GM23338 (cell line): ENCODE measurements around the gene SH3BP5. TPM values are rescaled to one million over a fixed set of nuclear protein-coding genes. Genes with fewer than 3 reads are reported as not detected.

Experiments used
- ATAC-seq: fragments of 200-7000 bp; cut with Tn5 transposase; 3 replicates; pipeline ENCODE4 v1.9.1; 2020
- DNase-seq: peaks from one replicate; pipeline ENCODE4 v3.0.0-alpha.2; 2015; ENCODE audit warnings: low spot score
- H2AFZ ChIP-seq: fragments of 200-600 bp; sonication (generic); 2 replicates; pipeline ENCODE4 v1.8.0; 2016; ENCODE audit warnings: antibody characterized with exemption, mild to moderate bottlenecking, moderate library complexity
- H3F3A ChIP-seq: fragments of 200-600 bp; sonication (generic); replicated peaks from 2 replicates; pipeline ENCODE4 v1.8.0; 2017; ENCODE audit warnings: antibody characterized with exemption, mixed run types, low read depth
- H3K27ac ChIP-seq: fragments of 200-600 bp; sonication (generic); 2 replicates; pipeline ENCODE4 v1.6.1; 2016; ENCODE audit warnings: low read depth
- H3K27me3 ChIP-seq: fragments of 200-600 bp; sonication (generic); 2 replicates; pipeline ENCODE4 v1.8.0; 2016; ENCODE audit warnings: mild to moderate bottlenecking, mixed run types, moderate library complexity; ENCODE audit not compliant: insufficient read depth
- H3K36me3 ChIP-seq: fragments of 200-600 bp; sonication (generic); 2 replicates; pipeline ENCODE4 v1.8.0; 2016; ENCODE audit warnings: mild to moderate bottlenecking; ENCODE audit not compliant: insufficient read depth
- H3K4me1 ChIP-seq: fragments of 200-600 bp; sonication (generic); 2 replicates; pipeline ENCODE4 v1.8.0; 2016; ENCODE audit warnings: mild to moderate bottlenecking, moderate library complexity; ENCODE audit not compliant: insufficient read depth
- H3K4me2 ChIP-seq: fragments of 200-600 bp; sonication (generic); 2 replicates; pipeline ENCODE4 v1.7.1; 2017; ENCODE audit warnings: mixed run types
- H3K4me3 ChIP-seq: fragments of 200-600 bp; sonication (generic); 2 replicates; pipeline ENCODE4 v1.6.1; 2016; ENCODE audit warnings: mixed run types
- H3K79me2 ChIP-seq: fragments of 200-600 bp; sonication (generic); replicated peaks from 2 replicates; pipeline ENCODE4 v1.8.0; 2017; ENCODE audit warnings: mild to moderate bottlenecking; ENCODE audit not compliant: insufficient read depth
- H3K9me2 ChIP-seq: fragments of 200-600 bp; sonication (generic); 2 replicates; pipeline ENCODE4 v1.8.0; 2017; ENCODE audit not compliant: insufficient read depth
- H4K20me1 ChIP-seq: fragments of 200-600 bp; sonication (generic); replicated peaks from 2 replicates; pipeline ENCODE4 v1.8.0; 2017; ENCODE audit warnings: mild to moderate bottlenecking; ENCODE audit not compliant: insufficient read depth
- H3K27ac Mint-ChIP-seq: 2 replicates; pipeline ENCODE4 v1.8.0; 2020; ENCODE audit warnings: inconsistent platforms, mild to moderate bottlenecking, moderate library complexity, mixed read lengths
- H3K27me3 Mint-ChIP-seq: 3 replicates; pipeline ENCODE4 v1.8.0; 2022; ENCODE audit warnings: low read depth, mild to moderate bottlenecking, moderate library complexity, mixed read lengths, inconsistent platforms; ENCODE audit not compliant: insufficient read depth, poor library complexity
- H3K36me3 Mint-ChIP-seq: 3 replicates; pipeline ENCODE4 v1.8.0; 2021; ENCODE audit warnings: low read depth, mild to moderate bottlenecking, inconsistent platforms, moderate library complexity, mixed read lengths
- H3K4me1 Mint-ChIP-seq: 3 replicates; pipeline ENCODE4 v1.8.0; 2020; ENCODE audit warnings: mild to moderate bottlenecking, inconsistent platforms, mixed read lengths
- H3K4me3 Mint-ChIP-seq: 3 replicates; pipeline ENCODE4 v1.8.0; 2021; ENCODE audit warnings: moderate library complexity, mild to moderate bottlenecking, inconsistent platforms, mixed read lengths
- H3K9me3 Mint-ChIP-seq: 3 replicates; pipeline ENCODE4 v1.8.0; 2020; ENCODE audit warnings: moderate library complexity, mild to moderate bottlenecking, inconsistent platforms, mixed read lengths
- EZH2phosphoT487 ChIP-seq: fragments of 200-600 bp; sonication (generic); IDR thresholded peaks from one replicate; pipeline ENCODE4 v1.8.1; 2018; ENCODE audit warnings: antibody characterized with exemption; ENCODE audit not compliant: unreplicated experiment
- JUNB ChIP-seq: IDR thresholded peaks from one replicate; pipeline ENCODE4 v1.6.1; 2016; ENCODE audit warnings: antibody characterized with exemption; ENCODE audit not compliant: unreplicated experiment
- POLR2AphosphoS5 ChIP-seq: IDR thresholded peaks from 2 replicates; pipeline ENCODE4 v1.6.1; 2016; ENCODE audit warnings: antibody characterized with exemption, low read depth
- ZNF462 ChIP-seq: fragments of 250-450 bp; sonication (Bioruptor Pico); IDR thresholded peaks from 2 replicates; pipeline ENCODE4 v1.5.0; 2020; ENCODE audit warnings: mild to moderate bottlenecking, moderate library complexity
- polyA plus RNA-seq: library from polyadenylated mRNA; unstranded; fragments of >200 nt; fragmentation: Nextera tagmentation; extraction: Ambion mirVana; gene quantifications from 2 replicates; pipeline ENCODE4 v1.2.1, GENCODE V29; 2016
- total RNA-seq: library from RNA; depleted of rRNA; stranded (reverse); fragments of >200 nt; shearing (Covaris generic); gene quantifications from 2 replicates; pipeline ENCODE4 v1.2.3, GENCODE V29; 2014
- TF ChIP-seq, protein P1 (sequence below), 2 experiments: fragments of 200-600 bp in 1 of 2; sonication (generic) in 1 of 2; conservative IDR thresholded peaks; 2 replicates each; pipeline versions ENCODE4 v1.5.1 to v1.6.1; 2016 to 2017; ENCODE audit warnings: antibody characterized with exemption in 2 of 2, low read depth in 2 of 2, mild to moderate bottlenecking in 2 of 2, moderate library complexity in 1 of 2

The SH3BP5 gene
- total and polyA plus RNA-seq, 2 experiments from 2014 or later, result 5.8 to 9.1 TPM

DNA sequence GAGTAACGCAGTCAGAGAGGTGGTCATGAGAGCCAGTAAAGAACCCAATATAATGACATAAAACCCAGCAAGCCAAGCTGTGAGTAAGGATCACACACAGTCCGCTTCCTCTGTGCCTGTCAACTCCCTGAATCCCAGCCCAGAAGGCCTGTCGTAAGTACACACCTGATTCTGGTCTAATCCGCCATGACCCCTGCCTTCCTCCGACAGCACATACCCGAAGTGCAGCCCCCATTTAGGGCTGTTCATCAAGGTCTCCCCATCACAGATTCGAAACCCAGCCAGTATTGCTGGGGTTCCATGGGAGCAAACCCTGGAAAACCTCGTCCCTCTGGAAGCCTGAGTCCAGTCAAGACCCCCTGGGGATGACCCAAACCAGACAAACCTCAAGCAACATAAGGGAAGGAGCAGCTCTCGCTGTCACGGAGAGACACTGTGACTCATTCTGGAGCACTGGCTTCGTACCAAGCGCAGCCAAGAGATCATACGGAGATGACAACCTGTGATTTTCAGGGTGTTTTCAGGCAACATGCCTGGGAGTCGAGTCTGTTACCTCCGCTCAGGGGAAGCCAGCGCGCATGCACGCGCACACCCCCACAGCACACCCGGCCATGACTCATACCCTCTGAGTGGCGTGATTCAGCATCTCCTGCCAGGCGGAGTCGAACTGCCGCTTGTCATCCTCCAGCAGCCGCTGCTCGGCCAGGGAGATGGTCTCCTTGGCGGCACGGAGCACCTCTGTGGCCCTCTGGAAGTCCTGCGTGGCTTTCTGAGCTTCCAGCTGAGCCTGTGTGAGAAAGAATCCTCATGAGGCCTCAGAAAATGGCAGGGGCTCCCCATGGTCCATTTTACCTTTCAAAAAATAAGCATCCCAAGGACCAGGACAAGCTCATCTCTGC lies 63.0 kb downstream of the SH3BP5 start:
- no peak for TF ChIP-seq JUNB
- no peak for TF ChIP-seq POLR2AphosphoS5
- H2AFZ ChIP-seq, result no peak overlapping the region
- H3K4me1 ChIP-seq, result no peaks in the 10 kb centered on the region; the same call in 1 of the 2 replicates
- Mint-ChIP-seq H3K27me3 (peaks cover 3% of the 10 kb centered on the region), H3K4me3 (no peak overlapping the region), H3K36me3 (no peaks in the 10 kb centered on the region), H3K27ac (peak overlapping the region; percentile 47; the same call in 1 of the 2 replicates), H3K4me1 (0 out of 3 replicates have a peak, but pooled peaks cover 3% of the 10 kb centered on the region), H3K9me3 (no peaks in the 10 kb centered on the region)
- H3K79me2 ChIP-seq, result no peaks in the 10 kb centered on the region; the same call in 1 of the 2 replicates
- H3K9me2 ChIP-seq, result no peaks in the 10 kb centered on the region
- no peaks in the 10 kb centered on the region for H3K27me3 ChIP-seq
- H3K4me2 ChIP-seq, result no peak overlapping the region
- H3K27ac ChIP-seq, result no peak overlapping the region
- no peaks in the 10 kb centered on the region for H3K36me3 ChIP-seq
- no peaks in the 10 kb centered on the region for H3F3A ChIP-seq
- no peaks in the 10 kb centered on the region for H4K20me1 ChIP-seq
- ATAC-seq (no peak), DNase-seq (no peak)
- no peak overlapping the region for H3K4me3 ChIP-seq

DNA sequence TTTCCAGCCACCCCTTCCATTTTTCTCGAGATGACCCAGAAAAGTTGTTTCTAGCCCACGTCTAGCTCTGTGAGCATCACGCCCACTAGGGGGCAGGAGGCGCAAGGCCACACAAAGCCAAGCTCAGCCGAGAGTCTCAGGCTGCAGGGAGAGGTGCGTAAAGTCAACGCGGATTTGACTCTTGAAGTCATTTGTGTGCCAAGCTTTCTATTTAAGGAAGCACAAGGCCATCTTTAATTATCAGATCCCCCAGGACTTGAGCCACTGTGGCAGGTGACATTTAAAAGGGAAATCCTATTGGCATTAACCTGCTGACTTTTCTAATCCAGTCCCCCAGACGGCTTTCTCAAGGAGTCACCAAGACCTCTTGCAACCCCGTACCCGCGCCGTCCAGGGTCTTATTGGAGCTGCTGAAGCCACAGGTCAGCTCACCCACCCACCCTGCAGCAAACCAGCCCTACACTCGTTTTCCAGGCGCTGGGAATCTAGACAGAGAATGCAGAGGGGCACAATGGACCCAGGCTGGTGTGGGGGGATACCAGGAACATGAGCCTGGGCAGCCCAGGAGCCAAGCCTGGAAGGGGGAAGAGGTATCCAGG lies 64.3 kb downstream of the SH3BP5 start:
- peaks cover 3% of the 10 kb centered on the region for H3K27me3 Mint-ChIP-seq
- TF ChIP-seq EZH2phosphoT487, result no peak
- TF ChIP-seq, protein P1, sequence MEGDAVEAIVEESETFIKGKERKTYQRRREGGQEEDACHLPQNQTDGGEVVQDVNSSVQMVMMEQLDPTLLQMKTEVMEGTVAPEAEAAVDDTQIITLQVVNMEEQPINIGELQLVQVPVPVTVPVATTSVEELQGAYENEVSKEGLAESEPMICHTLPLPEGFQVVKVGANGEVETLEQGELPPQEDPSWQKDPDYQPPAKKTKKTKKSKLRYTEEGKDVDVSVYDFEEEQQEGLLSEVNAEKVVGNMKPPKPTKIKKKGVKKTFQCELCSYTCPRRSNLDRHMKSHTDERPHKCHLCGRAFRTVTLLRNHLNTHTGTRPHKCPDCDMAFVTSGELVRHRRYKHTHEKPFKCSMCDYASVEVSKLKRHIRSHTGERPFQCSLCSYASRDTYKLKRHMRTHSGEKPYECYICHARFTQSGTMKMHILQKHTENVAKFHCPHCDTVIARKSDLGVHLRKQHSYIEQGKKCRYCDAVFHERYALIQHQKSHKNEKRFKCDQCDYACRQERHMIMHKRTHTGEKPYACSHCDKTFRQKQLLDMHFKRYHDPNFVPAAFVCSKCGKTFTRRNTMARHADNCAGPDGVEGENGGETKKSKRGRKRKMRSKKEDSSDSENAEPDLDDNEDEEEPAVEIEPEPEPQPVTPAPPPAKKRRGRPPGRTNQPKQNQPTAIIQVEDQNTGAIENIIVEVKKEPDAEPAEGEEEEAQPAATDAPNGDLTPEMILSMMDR (conservative IDR thresholded peaks at IDR 0.05; ENCODE audit: low read depth in 2 of 2), result peak; percentile 98 to 99
- no peak for TF ChIP-seq ZNF462 (CRISPR knock-in tag)
- DNase-seq (peak; percentile 95), ATAC-seq (peak; percentile 92)
- H4K20me1 ChIP-seq, result no peaks in the 10 kb centered on the region
- H3K9me2 ChIP-seq, result no peaks in the 10 kb centered on the region
- H3K27me3 ChIP-seq, result no peaks in the 10 kb centered on the region
- H3K4me2 ChIP-seq, result no peak overlapping the region
- H3K79me2 ChIP-seq, result no peaks in the 10 kb centered on the region; the same call in 1 of the 2 replicates
- no peak overlapping the region for H3K27ac Mint-ChIP-seq
- no peaks in the 10 kb centered on the region; the same call in 1 of the 2 replicates for H3K4me1 ChIP-seq
- no peak overlapping the region for H3K27ac ChIP-seq
- 0 out of 3 replicates have a peak, but pooled peaks cover 2% of the 10 kb centered on the region for H3K4me1 Mint-ChIP-seq
- H3K4me3 Mint-ChIP-seq, result no peak overlapping the region
- no peak overlapping the region for H3K4me3 ChIP-seq
- no peak overlapping the region for H2AFZ ChIP-seq
- no peaks in the 10 kb centered on the region for H3F3A ChIP-seq
- no peaks in the 10 kb centered on the region for H3K36me3 Mint-ChIP-seq
- no peaks in the 10 kb centered on the region for H3K9me3 Mint-ChIP-seq
- H3K36me3 ChIP-seq, result no peaks in the 10 kb centered on the region
